ENCODE data around the gene PAQR3. TPM values are rescaled to one million over a fixed set of nuclear protein-coding genes. Genes with fewer than 3 reads are reported as not detected.
"Not testable (repeated sequence)": the region's sequence is repeated elsewhere in the genome, so short reads cannot be mapped to it uniquely, and the experiment has no call there.

Gene PAQR3
- total RNA-seq, 3 donors from 2014 or later: 13.1 to 25.8 (median 18.7) TPM

DNA sequence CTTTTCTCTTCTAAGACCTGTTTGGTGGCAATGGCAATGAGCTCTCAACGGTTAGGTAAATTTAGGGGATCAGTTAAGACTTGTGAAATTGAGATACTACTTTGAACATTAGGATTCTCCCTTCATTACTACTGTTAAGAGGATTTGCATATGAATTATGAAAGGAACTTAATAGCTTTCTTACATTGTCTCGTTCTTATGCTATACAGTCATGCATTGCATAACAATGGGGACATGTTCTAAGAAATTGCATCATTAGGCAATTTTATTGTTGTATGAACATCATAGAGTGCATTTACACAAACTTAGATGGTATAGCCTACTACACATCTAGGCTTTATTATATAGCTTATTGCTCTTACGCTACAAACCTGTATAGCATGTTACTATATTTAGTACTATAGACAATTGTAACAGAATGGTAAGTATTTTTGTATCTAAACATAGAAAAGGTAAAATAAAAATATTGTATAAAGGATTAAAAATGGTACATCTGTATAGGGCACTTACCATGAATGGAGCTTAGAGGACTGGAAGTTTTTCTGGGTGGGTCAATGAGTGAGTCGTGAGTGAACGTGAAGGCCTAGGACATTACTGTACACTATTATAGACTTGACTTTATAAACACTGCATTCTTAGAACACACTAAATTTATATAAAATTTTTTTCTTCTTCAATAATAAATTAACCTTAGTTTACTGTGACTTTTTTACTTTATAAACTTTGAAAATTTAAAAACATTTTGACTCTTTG lies 62.5 kb downstream of the PAQR3 start:
- no peaks in the 10 kb centered on the region for H3K9me3 ChIP-seq
- H3K4me1 ChIP-seq: no peaks in the 10 kb centered on the region
- TF ChIP-seq POLR2A (IDR thresholded peaks at IDR 0.05): no peak
- no peak for TF ChIP-seq POLR2AphosphoS5 (IDR thresholded peaks at IDR 0.05)
- TF ChIP-seq, protein P1, sequence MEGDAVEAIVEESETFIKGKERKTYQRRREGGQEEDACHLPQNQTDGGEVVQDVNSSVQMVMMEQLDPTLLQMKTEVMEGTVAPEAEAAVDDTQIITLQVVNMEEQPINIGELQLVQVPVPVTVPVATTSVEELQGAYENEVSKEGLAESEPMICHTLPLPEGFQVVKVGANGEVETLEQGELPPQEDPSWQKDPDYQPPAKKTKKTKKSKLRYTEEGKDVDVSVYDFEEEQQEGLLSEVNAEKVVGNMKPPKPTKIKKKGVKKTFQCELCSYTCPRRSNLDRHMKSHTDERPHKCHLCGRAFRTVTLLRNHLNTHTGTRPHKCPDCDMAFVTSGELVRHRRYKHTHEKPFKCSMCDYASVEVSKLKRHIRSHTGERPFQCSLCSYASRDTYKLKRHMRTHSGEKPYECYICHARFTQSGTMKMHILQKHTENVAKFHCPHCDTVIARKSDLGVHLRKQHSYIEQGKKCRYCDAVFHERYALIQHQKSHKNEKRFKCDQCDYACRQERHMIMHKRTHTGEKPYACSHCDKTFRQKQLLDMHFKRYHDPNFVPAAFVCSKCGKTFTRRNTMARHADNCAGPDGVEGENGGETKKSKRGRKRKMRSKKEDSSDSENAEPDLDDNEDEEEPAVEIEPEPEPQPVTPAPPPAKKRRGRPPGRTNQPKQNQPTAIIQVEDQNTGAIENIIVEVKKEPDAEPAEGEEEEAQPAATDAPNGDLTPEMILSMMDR (IDR thresholded peaks at IDR 0.05): no peak
- peaks cover 13% of the 10 kb centered on the region for H3K36me3 ChIP-seq
- H3K4me3 ChIP-seq: no peak overlapping the region
- intact Hi-C loops (cut with DNase I; ENCODE audit: low total_unique reads): no loop called here
- H3K27me3 ChIP-seq: no peaks in the 10 kb centered on the region
- no peak for DNase-seq (ENCODE audit: low spot score in 2 of 2)
- H3K27ac ChIP-seq: no peak overlapping the region

DNA sequence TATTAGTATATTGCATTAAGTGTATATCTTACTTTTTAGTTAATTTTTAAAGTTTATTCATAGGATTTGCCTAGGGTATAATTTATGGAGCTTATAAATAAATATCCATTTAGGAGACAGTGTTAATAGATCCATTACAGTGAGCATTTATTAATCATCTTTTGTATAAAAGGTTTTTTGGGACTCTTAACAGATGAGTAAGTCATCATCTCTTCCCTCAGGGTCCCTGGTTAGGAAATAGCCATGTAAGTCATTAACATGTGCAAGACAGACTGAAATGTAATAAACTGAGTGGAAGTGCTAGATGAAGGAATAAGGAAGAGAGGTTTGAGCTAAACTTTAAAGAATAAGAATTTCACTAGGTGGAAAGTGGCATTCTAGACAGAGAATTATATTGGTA lies 69.2 kb downstream of the PAQR3 start:
- Histone ChIP-seq H3K9me3 (no peaks in the 10 kb centered on the region), H3K27me3 (no peaks in the 10 kb centered on the region), H3K4me3 (no peak overlapping the region), H3K4me1 (no peaks in the 10 kb centered on the region), H3K27ac (no peak overlapping the region), H3K36me3 (peaks cover 15% of the 10 kb centered on the region)
- TF ChIP-seq, protein P1 (IDR thresholded peaks at IDR 0.05): no peak
- TF ChIP-seq POLR2AphosphoS5 (IDR thresholded peaks at IDR 0.05) (no peak), POLR2A (IDR thresholded peaks at IDR 0.05) (no peak)
- intact Hi-C loops (cut with DNase I; ENCODE audit: low total_unique reads): no loop called here
- DNase-seq (ENCODE audit: low spot score in 2 of 2): no peak

DNA sequence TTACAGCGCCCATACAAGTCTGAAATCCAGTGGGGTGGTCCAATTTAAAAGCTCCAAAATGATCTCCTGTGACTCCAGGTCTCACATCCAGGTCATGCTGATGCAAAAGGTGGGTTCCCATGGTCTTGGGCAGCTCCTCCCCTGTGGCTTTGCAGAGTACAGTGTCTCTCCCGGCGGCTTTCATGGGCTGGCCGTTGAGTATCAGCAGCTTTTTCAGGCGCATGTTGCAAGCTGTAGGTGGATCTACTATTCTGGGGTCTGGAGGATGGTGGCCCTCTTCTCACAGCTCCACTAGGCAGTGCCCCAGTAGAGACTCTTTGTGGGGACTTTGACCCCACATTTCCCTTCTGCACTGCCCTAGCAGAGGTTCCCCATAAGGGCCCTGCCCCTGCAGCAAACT lies 70.5 kb downstream of the PAQR3 start:
- H3K27ac ChIP-seq; H3K27me3 ChIP-seq; H3K9me3 ChIP-seq; H3K4me3 ChIP-seq; H3K4me1 ChIP-seq; DNase-seq (ENCODE audit: low spot score in 2 of 2); intact Hi-C loops (cut with DNase I; ENCODE audit: low total_unique reads): not testable (repeated sequence)
- peaks cover 15% of the 10 kb centered on the region for H3K36me3 ChIP-seq

DNA sequence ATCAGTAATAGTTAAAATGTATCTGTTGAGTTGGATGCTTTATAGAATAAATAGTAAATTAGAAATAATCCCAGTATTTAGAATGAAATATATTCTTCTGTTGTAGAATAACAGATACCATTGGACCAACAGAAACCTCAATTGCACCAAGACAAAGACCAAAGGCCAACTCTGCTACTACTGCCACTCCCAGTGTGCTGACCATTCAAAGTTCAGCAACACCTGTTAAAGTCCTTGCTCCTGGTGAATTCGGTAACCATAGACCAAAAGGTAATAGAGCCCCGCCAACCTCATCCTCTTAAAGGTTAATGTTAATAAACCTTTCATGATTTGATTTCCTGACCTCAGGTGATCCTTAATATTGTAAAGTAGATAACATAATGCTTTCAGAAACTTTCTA lies 73.8 kb downstream of the PAQR3 start:
- Histone ChIP-seq H3K27ac (no peak overlapping the region), H3K4me1 (no peaks in the 10 kb centered on the region), H3K36me3 (no peaks in the 10 kb centered on the region), H3K27me3 (no peaks in the 10 kb centered on the region), H3K9me3 (no peaks in the 10 kb centered on the region), H3K4me3 (no peak overlapping the region)
- DNase-seq (ENCODE audit: low spot score in 2 of 2): no peak
- no peak for TF ChIP-seq POLR2AphosphoS5 (IDR thresholded peaks at IDR 0.05)
- no peak for TF ChIP-seq POLR2A (IDR thresholded peaks at IDR 0.05)
- TF ChIP-seq, protein P1 (IDR thresholded peaks at IDR 0.05): no peak
- intact Hi-C loops (cut with DNase I; ENCODE audit: low total_unique reads): no loop called here

DNA sequence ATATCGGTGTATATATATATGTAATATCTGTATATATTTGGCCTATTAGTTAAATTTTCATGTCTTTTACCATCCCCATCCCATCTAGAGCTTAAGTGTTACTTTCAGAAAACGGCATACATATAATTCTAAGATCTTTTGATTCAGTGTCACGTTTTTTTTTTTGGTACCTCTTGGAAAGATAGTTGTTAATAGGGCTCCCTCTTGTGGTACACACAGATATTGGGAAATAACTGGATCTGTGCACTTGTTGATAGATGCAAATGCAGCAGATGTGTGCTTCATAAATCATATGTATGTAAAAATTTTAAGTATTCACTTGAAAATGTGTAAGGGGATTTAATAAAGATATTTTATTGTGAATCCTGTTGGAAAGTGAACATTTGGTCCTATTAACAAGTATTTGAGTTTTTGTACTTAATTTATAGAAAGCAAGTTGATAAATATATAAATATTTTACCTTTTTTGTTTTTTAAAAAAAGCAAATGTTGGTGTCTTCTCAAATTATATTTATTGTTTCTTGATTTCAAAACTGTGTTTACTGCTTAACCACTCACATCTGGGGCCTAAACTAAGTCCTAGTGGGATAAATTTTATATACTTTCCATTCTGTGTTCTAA lies 74.7 kb downstream of the PAQR3 start:
- DNase-seq (ENCODE audit: low spot score in 2 of 2): no peak
- H3K4me3 ChIP-seq: no peak overlapping the region
- no peak for TF ChIP-seq POLR2AphosphoS5 (IDR thresholded peaks at IDR 0.05)
- TF ChIP-seq, protein P1 (IDR thresholded peaks at IDR 0.05): peak; percentile 61 to 85 (median 72)
- no peaks in the 10 kb centered on the region for H3K36me3 ChIP-seq
- H3K9me3 ChIP-seq: no peaks in the 10 kb centered on the region
- intact Hi-C loops (cut with DNase I; ENCODE audit: low total_unique reads): no loop called here
- no peaks in the 10 kb centered on the region for H3K27me3 ChIP-seq
- no peaks in the 10 kb centered on the region for H3K4me1 ChIP-seq
- H3K27ac ChIP-seq: no peak overlapping the region

Measured in breast epithelium (tissue), 4 donors.